ENCODE results near the gene PTPRE.

PTPRE gene

DNA sequence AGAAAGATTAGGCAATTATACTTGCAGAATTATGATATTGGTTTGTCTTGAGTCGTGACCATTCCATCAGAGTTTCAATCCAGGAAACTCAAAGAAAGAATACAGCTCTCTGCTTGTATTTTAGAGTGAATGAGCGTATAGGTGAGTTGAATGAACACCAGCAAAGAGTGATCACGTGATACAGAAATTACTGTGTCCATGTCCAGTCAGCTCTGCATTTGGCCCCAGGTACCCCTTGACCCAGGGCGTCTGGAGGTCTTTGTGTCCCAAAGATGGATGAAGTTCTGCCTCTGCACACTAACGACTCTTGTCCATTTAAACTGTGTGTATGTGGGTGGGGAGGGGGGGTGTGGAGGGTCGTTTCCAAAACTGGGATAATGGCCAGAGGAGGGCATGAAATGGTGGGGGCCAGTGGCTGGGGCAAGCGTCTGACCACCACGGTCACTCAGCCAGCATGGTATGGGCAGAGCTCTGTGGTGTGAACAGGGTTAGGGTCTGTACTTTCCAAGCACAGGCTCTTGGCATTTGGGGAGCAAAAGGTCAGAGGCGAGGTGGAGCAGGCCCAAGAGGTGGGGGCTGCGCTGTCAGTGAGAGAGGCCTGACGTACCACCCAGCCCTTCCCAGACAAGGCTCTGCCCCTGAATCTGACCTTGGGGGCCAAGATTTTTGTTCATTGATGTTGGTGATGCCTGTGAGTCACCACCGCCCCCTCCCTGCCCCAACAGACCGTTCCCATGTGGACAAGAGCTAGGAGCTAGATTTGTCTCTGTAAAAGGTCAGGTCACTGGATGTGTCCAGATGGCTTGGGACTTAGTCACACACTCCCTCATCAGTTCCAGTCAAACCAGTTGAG, 1.4 kb downstream of the PTPRE start:
- TF ChIP-seq GATA3 (IDR thresholded peaks at IDR 0.05; ENCODE audit: low read depth, low read length), result no peak
- TF ChIP-seq GATA2 (IDR thresholded peaks at IDR 0.05; ENCODE audit: low read depth, low read length), result no peak

GRCh38 chr10:127908959-127909267, 2.0 kb downstream of the PTPRE start:
- TF ChIP-seq GATA3 (IDR thresholded peaks at IDR 0.05; ENCODE audit: low read depth, low read length), result no peak
- TF ChIP-seq GATA2 (IDR thresholded peaks at IDR 0.05; ENCODE audit: low read depth, low read length), result no peak

- TF ChIP-seq GATA2 (IDR thresholded peaks at IDR 0.05; ENCODE audit: low read depth, low read length) (no peak), GATA3 (IDR thresholded peaks at IDR 0.05; ENCODE audit: low read depth, low read length) (no peak)
These were observed 3.0 kb downstream of the PTPRE start for GRCh38 chr10:127909716-127910463.

- TF ChIP-seq GATA3 (IDR thresholded peaks at IDR 0.05; ENCODE audit: low read depth, low read length), result no peak
- TF ChIP-seq GATA2 (IDR thresholded peaks at IDR 0.05; ENCODE audit: low read depth, low read length), result no peak
These were observed 3.5 kb downstream of the PTPRE start for GRCh38 chr10:127910464-127910770.

DNA sequence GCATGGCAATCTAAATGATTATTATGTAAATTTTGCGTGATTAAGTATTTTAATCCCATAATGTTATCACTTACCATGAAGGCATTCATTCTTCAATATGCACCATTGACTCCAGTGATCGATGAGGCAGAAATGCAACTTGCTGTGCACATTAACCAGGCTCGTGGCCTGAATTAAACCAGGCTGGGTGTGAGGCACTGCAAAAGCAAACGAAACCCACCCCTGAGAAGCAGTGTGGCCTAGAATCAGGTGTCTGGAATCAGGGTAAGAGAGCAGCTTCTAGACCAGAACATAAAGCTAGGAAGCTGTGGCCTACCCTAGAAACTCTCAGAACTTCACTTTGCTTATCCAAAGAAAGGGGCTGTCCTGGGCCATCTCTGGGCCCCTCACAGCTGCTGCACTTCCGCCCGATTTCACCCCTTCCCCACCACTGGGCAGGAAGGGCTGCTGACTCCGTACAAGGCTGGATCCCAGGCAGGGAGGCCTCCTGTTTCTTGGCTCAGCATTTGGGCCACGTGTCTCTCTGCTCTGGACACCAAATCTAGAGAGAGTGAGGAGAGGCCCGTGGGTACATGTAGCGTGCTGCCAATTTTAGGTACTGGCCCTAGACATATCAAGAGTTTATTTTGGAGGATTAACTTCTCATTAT, 4.4 kb downstream of the PTPRE start:
- no peak for TF ChIP-seq GATA2 (IDR thresholded peaks at IDR 0.05; ENCODE audit: low read depth, low read length)
- no peak for TF ChIP-seq GATA3 (IDR thresholded peaks at IDR 0.05; ENCODE audit: low read depth, low read length)

DNA sequence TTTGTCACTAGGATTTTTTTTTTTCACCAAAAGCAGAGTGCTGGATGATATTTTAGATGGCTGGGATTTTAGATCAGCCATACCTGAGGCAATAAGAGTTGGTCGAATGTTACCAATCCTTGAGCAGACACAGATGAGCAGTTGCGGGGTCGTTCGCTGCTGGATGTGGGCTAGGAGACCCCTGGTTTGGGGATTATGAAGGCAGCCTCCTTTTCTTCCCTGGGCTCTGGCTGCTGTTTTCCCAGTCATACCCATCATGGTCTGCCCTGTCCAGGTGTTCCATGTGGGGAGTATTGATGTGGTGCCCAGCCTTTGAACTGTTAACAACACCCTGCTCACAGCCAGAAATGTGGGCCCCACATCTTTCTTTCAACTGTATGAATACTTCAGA, 5.0 kb downstream of the PTPRE start:
- no peak for TF ChIP-seq GATA2 (IDR thresholded peaks at IDR 0.05; ENCODE audit: low read depth, low read length)
- TF ChIP-seq GATA3 (IDR thresholded peaks at IDR 0.05; ENCODE audit: low read depth, low read length), result no peak

DNA sequence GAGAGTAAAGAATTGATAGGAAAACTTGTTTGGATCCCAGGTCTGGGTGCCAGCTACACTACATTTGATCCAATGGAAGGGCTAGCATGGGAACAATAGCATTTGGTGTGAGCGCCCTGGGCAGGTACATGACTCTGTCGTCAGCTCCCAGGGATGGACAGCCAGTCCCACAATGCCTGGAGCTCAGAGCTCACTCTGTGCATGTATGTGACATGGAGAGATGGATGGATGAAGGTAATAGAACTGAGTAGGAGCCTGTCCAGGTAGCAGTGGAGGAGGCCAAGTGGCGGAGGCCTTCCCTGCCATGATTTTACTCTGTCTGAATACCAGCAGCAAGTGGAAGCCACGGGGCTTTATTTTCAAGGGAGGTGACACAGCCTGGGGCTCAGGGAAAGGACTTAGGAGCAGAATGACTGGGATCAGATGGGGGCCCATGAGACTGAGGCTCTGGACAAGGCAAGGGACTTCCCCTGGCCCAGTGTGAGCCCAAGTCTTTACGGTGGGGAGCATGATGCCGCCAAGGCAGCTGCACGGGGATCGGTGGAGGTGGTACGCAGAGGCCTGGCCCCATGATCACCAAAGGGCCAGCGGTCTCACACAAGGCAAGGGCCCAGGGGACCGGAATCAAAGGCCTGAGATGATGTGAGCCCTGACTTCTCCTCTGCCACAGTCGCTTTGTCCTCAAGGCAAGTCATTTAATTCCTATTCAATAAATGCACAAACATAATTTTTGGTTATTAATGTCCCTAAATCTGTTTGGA, 5.9 kb downstream of the PTPRE start:
- TF ChIP-seq GATA2 (IDR thresholded peaks at IDR 0.05; ENCODE audit: low read depth, low read length) (no peak), GATA3 (IDR thresholded peaks at IDR 0.05; ENCODE audit: low read depth, low read length) (no peak)

DNA sequence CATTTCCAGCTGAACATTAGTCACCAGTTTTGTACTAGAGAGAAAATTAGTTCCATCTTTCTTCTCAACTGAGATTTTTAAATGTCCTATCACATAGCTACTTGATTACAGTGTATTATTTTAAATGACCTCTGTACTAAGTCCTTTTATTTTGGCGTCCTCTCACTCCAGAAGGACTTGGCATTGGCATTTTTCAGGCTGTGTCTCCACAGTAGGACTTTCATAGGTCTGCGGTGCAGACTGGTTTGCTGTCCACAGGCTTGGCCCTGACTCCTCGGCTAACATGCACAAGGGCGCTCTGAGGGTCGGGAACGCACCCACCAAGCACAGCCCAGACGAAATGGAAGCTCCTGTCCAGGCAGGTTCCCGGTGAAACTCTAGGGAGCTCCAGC, 6.5 kb downstream of the PTPRE start:
- TF ChIP-seq GATA3 (IDR thresholded peaks at IDR 0.05; ENCODE audit: low read depth, low read length) (no peak), GATA2 (IDR thresholded peaks at IDR 0.05; ENCODE audit: low read depth, low read length) (no peak)

- no peak for TF ChIP-seq GATA2 (IDR thresholded peaks at IDR 0.05; ENCODE audit: low read depth, low read length)
- TF ChIP-seq GATA3 (IDR thresholded peaks at IDR 0.05; ENCODE audit: low read depth, low read length), result no peak
These were observed 8.4 kb downstream of the PTPRE start for GRCh38 chr10:127915324-127915723.

GRCh38 chr10:127916826-127917225, 9.9 kb downstream of the PTPRE start:
- TF ChIP-seq GATA2 (IDR thresholded peaks at IDR 0.05; ENCODE audit: low read depth, low read length), result no peak
- TF ChIP-seq GATA3 (IDR thresholded peaks at IDR 0.05; ENCODE audit: low read depth, low read length), result no peak

DNA sequence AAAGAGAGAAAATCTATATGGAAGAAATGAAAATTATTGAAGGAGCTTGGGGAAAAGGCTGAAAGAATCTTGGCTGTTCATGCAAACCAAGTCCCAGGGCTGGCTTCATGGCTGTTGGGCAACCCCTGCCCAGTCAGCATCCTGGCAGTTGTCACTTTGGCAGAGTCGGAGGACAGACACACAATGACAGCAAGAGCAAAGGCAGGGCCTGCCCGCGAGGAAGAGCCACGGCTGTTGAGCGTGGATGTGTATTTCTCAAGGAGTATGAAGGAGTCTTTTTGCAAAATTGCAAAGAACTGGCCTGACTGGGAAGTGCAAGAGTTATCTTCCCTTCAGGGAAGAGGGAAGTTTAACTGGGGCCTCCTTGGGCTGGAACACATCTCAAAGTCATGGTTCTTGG, 11.7 kb downstream of the PTPRE start:
- TF ChIP-seq GATA3 (IDR thresholded peaks at IDR 0.05; ENCODE audit: low read depth, low read length) (no peak), GATA2 (IDR thresholded peaks at IDR 0.05; ENCODE audit: low read depth, low read length) (no peak)

DNA sequence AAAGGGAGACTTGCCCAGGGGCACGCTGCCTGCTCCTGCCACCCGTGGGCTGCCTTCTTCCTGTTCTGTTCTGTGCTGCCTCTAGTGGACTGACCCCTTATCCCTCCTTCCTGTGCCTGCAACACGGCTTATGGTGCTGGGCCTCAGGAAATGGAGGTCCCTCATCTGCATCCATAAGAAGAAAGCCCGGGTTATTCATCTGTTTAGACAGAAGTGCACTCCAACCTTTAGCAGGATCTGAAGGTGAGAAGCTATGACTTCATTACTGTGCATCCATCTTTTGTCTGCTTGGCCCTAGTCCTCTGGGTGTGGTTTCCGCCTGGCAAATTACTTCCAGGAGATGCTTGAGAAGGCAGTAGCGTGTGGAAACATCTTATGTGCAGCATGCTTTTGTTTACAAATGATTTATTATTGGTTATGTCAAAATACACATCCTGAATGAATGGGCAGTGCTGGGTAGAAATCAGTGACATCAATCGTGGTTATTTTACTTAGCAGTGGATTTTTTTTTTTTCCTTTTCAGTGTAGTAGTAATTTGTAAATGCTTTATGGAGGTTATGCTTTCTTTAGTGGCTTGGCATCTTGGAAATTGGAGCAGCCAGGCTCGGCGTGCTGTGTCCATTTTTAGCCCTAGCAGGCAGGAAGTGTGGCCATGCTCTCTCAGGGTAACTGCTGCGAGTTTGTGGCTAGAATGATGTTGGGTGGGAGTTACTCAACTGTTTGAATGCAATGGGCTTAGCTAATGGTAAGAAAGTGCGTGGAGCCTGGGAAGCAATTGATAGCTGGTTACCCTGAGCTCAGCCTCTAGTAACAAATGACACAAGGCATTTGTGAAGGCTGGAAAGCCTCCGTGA, 12.7 kb downstream of the PTPRE start:
- TF ChIP-seq GATA2 (IDR thresholded peaks at IDR 0.05; ENCODE audit: low read depth, low read length), result no peak
- TF ChIP-seq GATA3 (IDR thresholded peaks at IDR 0.05; ENCODE audit: low read depth, low read length), result no peak

- TF ChIP-seq GATA2 (IDR thresholded peaks at IDR 0.05; ENCODE audit: low read depth, low read length) (no peak), GATA3 (IDR thresholded peaks at IDR 0.05; ENCODE audit: low read depth, low read length) (no peak)
These were observed 13.6 kb downstream of the PTPRE start for GRCh38 chr10:127920306-127921074.

Measured in SH-SY5Y (cell line).